PC-3 (cell line): ENCODE data around the gene FMNL2.

Experiments used
- EZH2phosphoT487 ChIP-seq: fragments of 300-600 bp; sonication (generic); IDR thresholded peaks from 2 replicates; pipeline ENCODE4 v1.6.1; 2018; ENCODE audit warnings: mild to moderate bottlenecking, antibody characterized with exemption, low read length, borderline replicate concordance
- TF ChIP-seq, protein P1 (sequence below): fragments of 300-600 bp; sonication (generic); conservative IDR thresholded peaks from 2 replicates; pipeline ENCODE4 v1.5.1; 2017; ENCODE audit warnings: antibody characterized with exemption, low read depth, mild to moderate bottlenecking, low read length

DNA sequence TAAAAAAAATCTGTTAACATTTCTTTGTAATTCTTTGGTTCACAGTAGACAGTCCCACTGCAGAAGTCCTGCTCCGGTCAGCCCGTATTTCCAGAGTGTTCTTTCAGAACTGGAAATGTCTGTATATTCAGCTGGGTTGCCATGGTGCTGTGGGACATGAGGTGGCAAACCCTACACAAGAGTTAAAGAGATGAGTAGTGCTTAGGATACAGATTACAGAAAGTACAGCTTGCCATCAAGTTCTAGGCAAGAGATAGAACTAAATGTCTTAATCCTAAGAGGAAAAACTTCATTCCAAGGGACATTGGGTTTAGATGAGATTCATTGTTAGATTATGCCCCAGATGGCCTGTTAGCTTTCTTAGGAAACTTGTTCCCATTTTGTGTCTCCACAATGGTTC lies 60.1 kb downstream of the FMNL2 start:
- TF ChIP-seq, protein P1, sequence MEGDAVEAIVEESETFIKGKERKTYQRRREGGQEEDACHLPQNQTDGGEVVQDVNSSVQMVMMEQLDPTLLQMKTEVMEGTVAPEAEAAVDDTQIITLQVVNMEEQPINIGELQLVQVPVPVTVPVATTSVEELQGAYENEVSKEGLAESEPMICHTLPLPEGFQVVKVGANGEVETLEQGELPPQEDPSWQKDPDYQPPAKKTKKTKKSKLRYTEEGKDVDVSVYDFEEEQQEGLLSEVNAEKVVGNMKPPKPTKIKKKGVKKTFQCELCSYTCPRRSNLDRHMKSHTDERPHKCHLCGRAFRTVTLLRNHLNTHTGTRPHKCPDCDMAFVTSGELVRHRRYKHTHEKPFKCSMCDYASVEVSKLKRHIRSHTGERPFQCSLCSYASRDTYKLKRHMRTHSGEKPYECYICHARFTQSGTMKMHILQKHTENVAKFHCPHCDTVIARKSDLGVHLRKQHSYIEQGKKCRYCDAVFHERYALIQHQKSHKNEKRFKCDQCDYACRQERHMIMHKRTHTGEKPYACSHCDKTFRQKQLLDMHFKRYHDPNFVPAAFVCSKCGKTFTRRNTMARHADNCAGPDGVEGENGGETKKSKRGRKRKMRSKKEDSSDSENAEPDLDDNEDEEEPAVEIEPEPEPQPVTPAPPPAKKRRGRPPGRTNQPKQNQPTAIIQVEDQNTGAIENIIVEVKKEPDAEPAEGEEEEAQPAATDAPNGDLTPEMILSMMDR: no peak
- no peak for TF ChIP-seq EZH2phosphoT487
